ENCODE data around the gene E2F4.

The E2F4 gene

GRCh38 chr16:67199011-67199807, 7.3 kb downstream of the E2F4 start, which contains the start of gene ELMO3:
Gene ELMO3, plus strand, starts transcription at chr16:67199131. Its CDS starts 196 bp downstream, at chr16:67199327.
- peak within 1 kb of the TSS; percentile 65 for H4K8ac ChIP-seq (ENCODE audit: low read depth, low read length)
- no peak within 1 kb of the TSS for H2BK5ac ChIP-seq (ENCODE audit: low read length)
- H2AK5ac ChIP-seq (ENCODE audit: low read depth, low read length), result peak within 1 kb of the TSS; percentile 70
- H3K9ac ChIP-seq (ENCODE audit: low read depth, low read length, poor library complexity), result peak within 1 kb of the TSS; percentile 84
- H4K91ac ChIP-seq (ENCODE audit: low read depth, low read length, poor library complexity), result no peak within 1 kb of the TSS
- no peak within 1 kb of the TSS for H2BK15ac ChIP-seq (ENCODE audit: low read length)
- H2BK12ac ChIP-seq (ENCODE audit: low read length), result no peak within 1 kb of the TSS
- H3K27me3 ChIP-seq (ENCODE audit: control insufficient read depth in 3 of 3, insufficient read depth in 3 of 3, low read depth in 1 of 3, low read length in 3 of 3), result peaks cover 0 to 5% (median 0%) of the 10 kb centered on the region in 3 experiments
- H3K27ac ChIP-seq (replicated peaks; ENCODE audit: low read length), result no peak within 1 kb of the TSS
- peaks cover 59 to 89% of the 10 kb centered on the region in 2 donors for H3K36me3 ChIP-seq (replicated peaks in 1 of 2; ENCODE audit: control insufficient read depth in 2 of 2, insufficient read depth in 2 of 2, low read length in 2 of 2)
- no peaks in the 10 kb centered on the region for H3K9me3 ChIP-seq (replicated peaks in 1 of 2; ENCODE audit: control insufficient read depth in 2 of 2, insufficient read depth in 1 of 2, low read depth in 1 of 2, low read length in 2 of 2)
- no CpG with 5 or more reads among the region's 61 CpGs for WGBS, 2 donors (ENCODE audit: extremely low coverage in 2 of 2, insufficient read length in 2 of 2, insufficient replicate concordance in 1 of 2)
- no peak within 1 kb of the TSS for H2BK120ac ChIP-seq (ENCODE audit: low read depth, low read length)
- H2AFZ ChIP-seq (ENCODE audit: low read length), result no peak within 1 kb of the TSS
- no peaks in the 10 kb centered on the region for H3K79me1 ChIP-seq (ENCODE audit: low read depth, low read length)
- H3K23ac ChIP-seq (ENCODE audit: low read depth, low read length, poor library complexity), result peak within 1 kb of the TSS; percentile 85
- peak; percentile 27 for DNase-seq (ENCODE audit: low spot score)
- H3K4me1 ChIP-seq (ENCODE audit: control insufficient read depth in 2 of 2, insufficient read depth in 1 of 2, low read depth in 1 of 2, low read length in 2 of 2), result peaks cover 0 to 9% of the 10 kb centered on the region in 2 donors
- peak within 1 kb of the TSS; percentile 94 for H3K14ac ChIP-seq (ENCODE audit: low read length)
- peak within 1 kb of the TSS in 1 of 2 donors; percentile 62 for H3K4me3 ChIP-seq (ENCODE audit: low read length in 2 of 2)
- no peak within 1 kb of the TSS for H3K4ac ChIP-seq (ENCODE audit: low read length)
- H3K4me2 ChIP-seq (ENCODE audit: insufficient read depth, low read length, poor library complexity, severe bottlenecking), result peak within 1 kb of the TSS; percentile 43
- H3K18ac ChIP-seq (ENCODE audit: low read length), result peak within 1 kb of the TSS; percentile 89

GRCh38 chr16:67199808-67200198, 7.8 kb downstream of the E2F4 start:
- H2BK5ac ChIP-seq (ENCODE audit: low read length), result no peak overlapping the region
- H2BK12ac ChIP-seq (ENCODE audit: low read length), result no peak overlapping the region
- no peaks in the 10 kb centered on the region for H3K9me3 ChIP-seq (replicated peaks in 1 of 2; ENCODE audit: control insufficient read depth in 2 of 2, insufficient read depth in 1 of 2, low read depth in 1 of 2, low read length in 2 of 2)
- peaks cover 54 to 86% of the 10 kb centered on the region in 2 donors for H3K36me3 ChIP-seq (replicated peaks in 1 of 2; ENCODE audit: control insufficient read depth in 2 of 2, insufficient read depth in 2 of 2, low read length in 2 of 2)
- H3K4me3 ChIP-seq (ENCODE audit: low read length in 2 of 2), result peak overlapping the region in 1 of 2 donors; percentile 57
- H2BK120ac ChIP-seq (ENCODE audit: low read depth, low read length), result no peak overlapping the region
- H3K4me1 ChIP-seq (ENCODE audit: control insufficient read depth in 2 of 2, insufficient read depth in 1 of 2, low read depth in 1 of 2, low read length in 2 of 2), result peaks cover 0 to 9% of the 10 kb centered on the region in 2 donors
- peak overlapping the region; percentile 85 for H3K18ac ChIP-seq (ENCODE audit: low read length)
- peak overlapping the region; percentile 43 for H3K4me2 ChIP-seq (ENCODE audit: insufficient read depth, low read length, poor library complexity, severe bottlenecking)
- no peak overlapping the region for H4K91ac ChIP-seq (ENCODE audit: low read depth, low read length, poor library complexity)
- H4K8ac ChIP-seq (ENCODE audit: low read depth, low read length), result no peak overlapping the region
- peaks cover 0 to 5% (median 0%) of the 10 kb centered on the region in 3 experiments for H3K27me3 ChIP-seq (ENCODE audit: control insufficient read depth in 3 of 3, insufficient read depth in 3 of 3, low read depth in 1 of 3, low read length in 3 of 3)
- no CpG with 5 or more reads among the region's 22 CpGs for WGBS, 2 donors (ENCODE audit: extremely low coverage in 2 of 2, insufficient read length in 2 of 2, insufficient replicate concordance in 1 of 2)
- H3K23ac ChIP-seq (ENCODE audit: low read depth, low read length, poor library complexity), result peak overlapping the region; percentile 80
- peak overlapping the region; percentile 63 for H3K9ac ChIP-seq (ENCODE audit: low read depth, low read length, poor library complexity)
- H2AFZ ChIP-seq (ENCODE audit: low read length), result no peak overlapping the region
- H2BK15ac ChIP-seq (ENCODE audit: low read length), result peak overlapping the region; percentile 67
- no peak overlapping the region for H3K27ac ChIP-seq (replicated peaks; ENCODE audit: low read length)
- DNase-seq (ENCODE audit: low spot score), result no peak
- no peak overlapping the region for H3K4ac ChIP-seq (ENCODE audit: low read length)
- no peak overlapping the region for H2AK5ac ChIP-seq (ENCODE audit: low read depth, low read length)
- no peak overlapping the region for H3K14ac ChIP-seq (ENCODE audit: low read length)
- no peaks in the 10 kb centered on the region for H3K79me1 ChIP-seq (ENCODE audit: low read depth, low read length)

GRCh38 chr16:67200491-67200890, 8.5 kb downstream of the E2F4 start:
- no peak overlapping the region for H3K27ac ChIP-seq (replicated peaks; ENCODE audit: low read length)
- H4K91ac ChIP-seq (ENCODE audit: low read depth, low read length, poor library complexity), result no peak overlapping the region
- H3K4me2 ChIP-seq (ENCODE audit: insufficient read depth, low read length, poor library complexity, severe bottlenecking), result no peak overlapping the region
- peaks cover 0 to 9% of the 10 kb centered on the region in 2 donors for H3K4me1 ChIP-seq (ENCODE audit: control insufficient read depth in 2 of 2, insufficient read depth in 1 of 2, low read depth in 1 of 2, low read length in 2 of 2)
- no peak overlapping the region for H3K4ac ChIP-seq (ENCODE audit: low read length)
- no peak overlapping the region for H4K8ac ChIP-seq (ENCODE audit: low read depth, low read length)
- no peak for DNase-seq (ENCODE audit: low spot score)
- H2BK12ac ChIP-seq (ENCODE audit: low read length), result peak overlapping the region; percentile 46
- H3K9me3 ChIP-seq (replicated peaks in 1 of 2; ENCODE audit: control insufficient read depth in 2 of 2, insufficient read depth in 1 of 2, low read depth in 1 of 2, low read length in 2 of 2), result no peaks in the 10 kb centered on the region
- H2BK5ac ChIP-seq (ENCODE audit: low read length), result no peak overlapping the region
- H2BK15ac ChIP-seq (ENCODE audit: low read length), result peak overlapping the region; percentile 67
- peaks cover 0 to 5% (median 0%) of the 10 kb centered on the region in 3 experiments for H3K27me3 ChIP-seq (ENCODE audit: control insufficient read depth in 3 of 3, insufficient read depth in 3 of 3, low read depth in 1 of 3, low read length in 3 of 3)
- H3K23ac ChIP-seq (ENCODE audit: low read depth, low read length, poor library complexity), result peak overlapping the region; percentile 80
- H3K4me3 ChIP-seq (ENCODE audit: low read length in 2 of 2), result no peak overlapping the region
- no peaks in the 10 kb centered on the region for H3K79me1 ChIP-seq (ENCODE audit: low read depth, low read length)
- H3K9ac ChIP-seq (ENCODE audit: low read depth, low read length, poor library complexity), result peak overlapping the region; percentile 64
- H3K36me3 ChIP-seq (replicated peaks in 1 of 2; ENCODE audit: control insufficient read depth in 2 of 2, insufficient read depth in 2 of 2, low read length in 2 of 2), result peaks cover 48 to 79% of the 10 kb centered on the region in 2 donors
- H3K18ac ChIP-seq (ENCODE audit: low read length), result no peak overlapping the region
- no peak overlapping the region for H3K14ac ChIP-seq (ENCODE audit: low read length)
- no CpG with 5 or more reads among the region's 8 CpGs for WGBS, 2 donors (ENCODE audit: extremely low coverage in 2 of 2, insufficient read length in 2 of 2, insufficient replicate concordance in 1 of 2)
- peak overlapping the region; percentile 81 for H2AK5ac ChIP-seq (ENCODE audit: low read depth, low read length)
- no peak overlapping the region for H2AFZ ChIP-seq (ENCODE audit: low read length)
- no peak overlapping the region for H2BK120ac ChIP-seq (ENCODE audit: low read depth, low read length)

All from neuronal stem cell (in vitro differentiated cells).